WERI-Rb-1 (cell line): ENCODE results near the gene CBX1.

ENCODE experiments used
- DNase-seq: peaks from one replicate; pipeline ENCODE4 v3.0.0-alpha.2; 2020
- H3K27ac ChIP-seq: fragments of 250-450 bp; sonication (Bioruptor Pico); 2 replicates; pipeline ENCODE4 v1.5.1; 2020; ENCODE audit warnings: mild to moderate bottlenecking, moderate library complexity
- H3K27me3 ChIP-seq: fragments of 250-450 bp; sonication (Bioruptor Pico); 2 replicates; pipeline ENCODE4 v1.5.1; 2021; ENCODE audit warnings: mild to moderate bottlenecking, low read depth, moderate library complexity; ENCODE audit not compliant: insufficient read depth, severe bottlenecking
- H3K36me3 ChIP-seq: fragments of 250-450 bp; sonication (Bioruptor Pico); 2 replicates; pipeline ENCODE4 v1.5.1; 2020; ENCODE audit warnings: mild to moderate bottlenecking, moderate library complexity
- H3K4me3 ChIP-seq: 2 replicates; pipeline ENCODE4 v1.5.1; 2011; ENCODE audit warnings: low read depth, mild to moderate bottlenecking, control low read depth, low read length
- H3K9me3 ChIP-seq: fragments of 250-450 bp; sonication (Bioruptor Pico); 2 replicates; pipeline ENCODE4 v1.5.1; 2021; ENCODE audit warnings: mild to moderate bottlenecking, moderate library complexity; ENCODE audit not compliant: severe bottlenecking
- CTCF ChIP-seq: IDR thresholded peaks from 2 replicates; pipeline ENCODE4 v1.5.1; 2011; ENCODE audit warnings: low read depth, mild to moderate bottlenecking, control low read depth, inconsistent platforms, low read length

Gene CBX1

GRCh38 chr17:48134912-48135480 is 33.7 kb upstream of the CBX1 start:
- H3K4me3 ChIP-seq, result no peak overlapping the region
- DNase-seq, result peak; percentile 42
- TF ChIP-seq CTCF, result peak; percentile 77
- H3K27me3 ChIP-seq, result no peaks in the 10 kb centered on the region
- no peak overlapping the region; the same call in none of the 2 replicates for H3K27ac ChIP-seq
- no peaks in the 10 kb centered on the region for H3K9me3 ChIP-seq
- H3K36me3 ChIP-seq, result no peaks in the 10 kb centered on the region

- DNase-seq, result no peak
- H3K36me3 ChIP-seq, result no peaks in the 10 kb centered on the region
- TF ChIP-seq CTCF, result no peak
- no peak overlapping the region for H3K27ac ChIP-seq
- H3K4me3 ChIP-seq, result no peak overlapping the region
- H3K27me3 ChIP-seq, result no peaks in the 10 kb centered on the region
- no peaks in the 10 kb centered on the region for H3K9me3 ChIP-seq
These were observed 31.1 kb upstream of the CBX1 start for GRCh38 chr17:48132385-48132784.

GRCh38 chr17:48131216-48131824 is 30.0 kb upstream of the CBX1 start:
- Histone ChIP-seq H3K27me3 (no peaks in the 10 kb centered on the region), H3K27ac (no peak overlapping the region), H3K36me3 (no peaks in the 10 kb centered on the region), H3K4me3 (no peak overlapping the region), H3K9me3 (no peaks in the 10 kb centered on the region)
- DNase-seq, result peak; percentile 83
- peak; percentile 91 for TF ChIP-seq CTCF

- H3K9me3 ChIP-seq, result no peaks in the 10 kb centered on the region
- H3K27me3 ChIP-seq, result no peaks in the 10 kb centered on the region
- TF ChIP-seq CTCF, result no peak
- no peak overlapping the region for H3K4me3 ChIP-seq
- H3K36me3 ChIP-seq, result no peaks in the 10 kb centered on the region
- DNase-seq, result peak; percentile 74
- H3K27ac ChIP-seq, result no peak overlapping the region; the same call in 1 of the 2 replicates
These were observed 28.7 kb upstream of the CBX1 start for GRCh38 chr17:48129981-48130380.

GRCh38 chr17:48128400-48128799 is 27.1 kb upstream of the CBX1 start:
- no peak for TF ChIP-seq CTCF
- Histone ChIP-seq H3K4me3 (no peak overlapping the region), H3K36me3 (peaks cover 10% of the 10 kb centered on the region), H3K9me3 (no peaks in the 10 kb centered on the region), H3K27ac (no peak overlapping the region), H3K27me3 (no peaks in the 10 kb centered on the region)
- DNase-seq, result peak; percentile 77
